C4-2B (cell line): Measurements from ENCODE around the gene PRAMEF33.
"Not testable (repeated sequence)": the region's sequence is repeated elsewhere in the genome, so short reads cannot be mapped to it uniquely, and the experiment has no call there.

ENCODE experiments used
- H3K27ac ChIP-seq: fragments of 450-650 bp; 2 replicates; pipeline ENCODE4 v1.5.1; 2017
- CTCF ChIP-seq: fragments of 450-650 bp; conservative IDR thresholded peaks from 2 replicates; pipeline ENCODE4 v1.5.1; 2017; ENCODE audit warnings: mild to moderate bottlenecking

Gene PRAMEF33

GRCh38 chr1:13303239-13303638 lies at the start of gene PRAMEF33:
Gene PRAMEF33 (plus strand): TSS chr1:13303539. CDS start chr1:13305955, 2,416 bp downstream.
- not testable (repeated sequence) for H3K27ac ChIP-seq

- H3K27ac ChIP-seq: not testable (repeated sequence)
Measured at GRCh38 chr1:13253898-13254297, 49.4 kb upstream of the PRAMEF33 start, which contains the start of gene PRAMEF5. Gene PRAMEF5 (plus strand): TSS chr1:13254198. CDS start chr1:13259269, 5,071 bp downstream.

GRCh38 chr1:13265124-13265523 lies 38.2 kb upstream of the PRAMEF33 start:
- H3K27ac ChIP-seq: not testable (repeated sequence)

- not testable (repeated sequence) for H3K27ac ChIP-seq
Measured at GRCh38 chr1:13277016-13277415, 26.3 kb upstream of the PRAMEF33 start.

GRCh38 chr1:13279617-13280016 lies 23.7 kb upstream of the PRAMEF33 start:
- not testable (repeated sequence) for H3K27ac ChIP-seq

GRCh38 chr1:13285037-13285436 lies 18.3 kb upstream of the PRAMEF33 start, which contains the start of gene PRAMEF8:
Gene PRAMEF8 (minus strand): TSS chr1:13285137. CDS start chr1:13284091, 1,046 bp downstream.
- H3K27ac ChIP-seq: not testable (repeated sequence)

GRCh38 chr1:13289030-13289429 lies 14.3 kb upstream of the PRAMEF33 start:
- not testable (repeated sequence) for H3K27ac ChIP-seq

GRCh38 chr1:13297216-13297931 lies 6.0 kb upstream of the PRAMEF33 start:
- H3K27ac ChIP-seq: not testable (repeated sequence)

- not testable (repeated sequence) for H3K27ac ChIP-seq
Measured at GRCh38 chr1:13298699-13299098, 4.6 kb upstream of the PRAMEF33 start.

- H3K27ac ChIP-seq: not testable (repeated sequence)
Measured at GRCh38 chr1:13302197-13302596, 1.1 kb upstream of the PRAMEF33 start.

- H3K27ac ChIP-seq: not testable (repeated sequence)
Measured at GRCh38 chr1:13315281-13315680, 11.9 kb downstream of the PRAMEF33 start, which contains the start of gene PRAMEF15. Gene PRAMEF15 (plus strand): TSS chr1:13315581. CDS start chr1:13318408, 2,827 bp downstream.

GRCh38 chr1:13342496-13342895 lies 39.2 kb downstream of the PRAMEF33 start:
- not testable (repeated sequence) for H3K27ac ChIP-seq

- not testable (repeated sequence) for H3K27ac ChIP-seq
Measured at GRCh38 chr1:13347034-13347433, 43.7 kb downstream of the PRAMEF33 start, which contains the start of gene PRAMEF14. Gene PRAMEF14 (minus strand): TSS chr1:13347134. CDS start chr1:13345314, 1,820 bp downstream.

- not testable (repeated sequence) for H3K27ac ChIP-seq
Measured at GRCh38 chr1:13353476-13353875, 50.1 kb downstream of the PRAMEF33 start.

- H3K27ac ChIP-seq: not testable (repeated sequence)
- peak; percentile 17; the same call in 1 of the 2 replicates for TF ChIP-seq CTCF
Measured at GRCh38 chr1:13354475-13354874, 51.1 kb downstream of the PRAMEF33 start.

GRCh38 chr1:13356774-13357173 lies 53.4 kb downstream of the PRAMEF33 start:
- TF ChIP-seq CTCF: peak; percentile 63
- H3K27ac ChIP-seq: not testable (repeated sequence)
